Upper lobe of right lung (tissue), 1 donor: ENCODE results near the gene ACER3. TPM values are rescaled to one million over a fixed set of nuclear protein-coding genes. Genes with fewer than 3 reads are reported as not detected.
"Not testable (repeated sequence)": the region's sequence is repeated elsewhere in the genome, so short reads cannot be mapped to it uniquely, and the experiment has no call there.

Experiments used
- ATAC-seq: fragments of 200-7000 bp; cut with Tn5 transposase; one replicate; pipeline ENCODE4 v1.9.1; 2020; ENCODE audit warnings: mild to moderate bottlenecking, moderate library complexity
- DNase-seq: peaks from one replicate; pipeline ENCODE4 v3.0.0-alpha.2; 2020
- H3K27ac ChIP-seq: fragments of 200-600 bp; one replicate; pipeline ENCODE4 v1.8.0; 2022
- H3K27me3 ChIP-seq: fragments of 200-600 bp; one replicate; pipeline ENCODE4 v1.8.0; 2022; ENCODE audit warnings: mild to moderate bottlenecking
- H3K36me3 ChIP-seq: fragments of 200-600 bp; one replicate; pipeline ENCODE4 v1.8.0; 2022
- H3K4me1 ChIP-seq: fragments of 200-600 bp; one replicate; pipeline ENCODE4 v1.8.0; 2022
- H3K4me3 ChIP-seq: fragments of 200-600 bp; one replicate; pipeline ENCODE4 v1.8.0; 2022; ENCODE audit warnings: mild to moderate bottlenecking
- H3K9me3 ChIP-seq: fragments of 200-600 bp; one replicate; pipeline ENCODE4 v1.8.0; 2022
- CTCF ChIP-seq: fragments of 200-600 bp; IDR thresholded peaks from one replicate; pipeline ENCODE4 v1.8.0; 2022; ENCODE audit warnings: antibody characterized with exemption
- intact Hi-C: fragments of 100-400 bp; cut with DNase I; formaldehyde crosslinking; loops from one replicate; pipeline ENCODE4 v1.11.0; 2022
- total RNA-seq: library from RNA; stranded (reverse); fragmentation: NEBNext Ultra II Directional; extraction: Animal tissue kit (Norgen Biotek cat#: 25700); gene quantifications from one replicate; pipeline ENCODE4 v1.2.1, GENCODE V29; 2021
- donor health status: DM: no; HTN: yes; CAD: no; lungs with severe emphysema.

The ACER3 gene
- total RNA-seq, 1 donor from 2014 or later, result 42.2 TPM

- H3K9me3 ChIP-seq, result no peaks in the 10 kb centered on the region
- no peaks in the 10 kb centered on the region for H3K36me3 ChIP-seq
- no peak overlapping the region for H3K27ac ChIP-seq
- no peak for TF ChIP-seq CTCF
- H3K27me3 ChIP-seq, result no peaks in the 10 kb centered on the region
- no peak overlapping the region for H3K4me3 ChIP-seq
- intact Hi-C loops, result no loop called here
- H3K4me1 ChIP-seq, result peaks cover 21% of the 10 kb centered on the region
- no peak for ATAC-seq
- DNase-seq, result no peak
These were observed 10.6 kb upstream of the ACER3 start for GRCh38 chr11:76850130-76850529.

- Histone ChIP-seq H3K4me3 (no peak overlapping the region), H3K9me3 (no peaks in the 10 kb centered on the region), H3K36me3 (no peaks in the 10 kb centered on the region), H3K27me3 (no peaks in the 10 kb centered on the region), H3K4me1 (peaks cover 28% of the 10 kb centered on the region), H3K27ac (no peak overlapping the region)
- no peak for DNase-seq
- intact Hi-C loops, result no loop called here
- peak; percentile 71 for ATAC-seq
- TF ChIP-seq CTCF, result no peak
These were observed 9.9 kb upstream of the ACER3 start for GRCh38 chr11:76850815-76851214.

- Histone ChIP-seq H3K27ac (no peak overlapping the region), H3K4me1 (peaks cover 26% of the 10 kb centered on the region), H3K36me3 (no peaks in the 10 kb centered on the region), H3K4me3 (no peak overlapping the region), H3K9me3 (no peaks in the 10 kb centered on the region), H3K27me3 (no peaks in the 10 kb centered on the region)
- DNase-seq, result no peak
- TF ChIP-seq CTCF, result no peak
- no peak for ATAC-seq
- intact Hi-C loops, result no loop called here
These were observed 6.0 kb upstream of the ACER3 start for GRCh38 chr11:76854709-76855108.

- H3K36me3 ChIP-seq, H3K9me3 ChIP-seq, intact Hi-C loops: not testable (repeated sequence)
These were observed 5.0 kb upstream of the ACER3 start for GRCh38 chr11:76855670-76856069.

GRCh38 chr11:76856106-76856505 lies 4.6 kb upstream of the ACER3 start:
- no peak for TF ChIP-seq CTCF
- no peaks in the 10 kb centered on the region for H3K36me3 ChIP-seq
- intact Hi-C loops, result no loop called here

More at GRCh38 chr11:76855670-76856069, 5.0 kb upstream of the ACER3 start:
- H3K27me3 ChIP-seq, H3K27ac ChIP-seq, H3K4me3 ChIP-seq, DNase-seq, ATAC-seq: not testable (repeated sequence)
- H3K4me1 ChIP-seq, result peaks cover 27% of the 10 kb centered on the region

GRCh38 chr11:76856571-76856970 lies 4.1 kb upstream of the ACER3 start:
- intact Hi-C loops, result no loop called here
- no peak for DNase-seq
- ATAC-seq, result no peak
- TF ChIP-seq CTCF, result no peak
- Histone ChIP-seq H3K27ac (no peak overlapping the region), H3K9me3 (no peaks in the 10 kb centered on the region), H3K36me3 (no peaks in the 10 kb centered on the region), H3K27me3 (no peaks in the 10 kb centered on the region), H3K4me3 (no peak overlapping the region), H3K4me1 (peaks cover 26% of the 10 kb centered on the region)

More at GRCh38 chr11:76856106-76856505, 4.6 kb upstream of the ACER3 start:
- no peak for ATAC-seq
- no peak overlapping the region for H3K4me3 ChIP-seq
- H3K9me3 ChIP-seq, result no peaks in the 10 kb centered on the region
- no peak for DNase-seq
- H3K27ac ChIP-seq, result no peak overlapping the region
- H3K27me3 ChIP-seq, result no peaks in the 10 kb centered on the region
- peaks cover 22% of the 10 kb centered on the region for H3K4me1 ChIP-seq
